Right lobe of liver (tissue), 4 donors: ENCODE data around the gene PUS7.

Experiments
- CTCF ChIP-seq, 4 donors: fragments of 200-600 bp in 3 of 4; fragments of 450-650 bp in 1 of 4; IDR thresholded peaks; one replicate each; pipeline versions ENCODE4 v1.5.1 to v1.8.0; 2016 to 2022; ENCODE audit warnings: antibody characterized with exemption in 4 of 4, mild to moderate bottlenecking in 2 of 4
- POLR2A ChIP-seq: fragments of 450-650 bp; IDR thresholded peaks from one replicate; pipeline ENCODE4 v1.6.1; 2017; ENCODE audit warnings: antibody characterized with exemption, mild to moderate bottlenecking
- donor health status: DM: no; HTN: no; CAD: no.
- donor health status: DM: no; HTN: no; CAD: no.
- donor health status: DM: no; HTN: yes; CAD: no.

DNA sequence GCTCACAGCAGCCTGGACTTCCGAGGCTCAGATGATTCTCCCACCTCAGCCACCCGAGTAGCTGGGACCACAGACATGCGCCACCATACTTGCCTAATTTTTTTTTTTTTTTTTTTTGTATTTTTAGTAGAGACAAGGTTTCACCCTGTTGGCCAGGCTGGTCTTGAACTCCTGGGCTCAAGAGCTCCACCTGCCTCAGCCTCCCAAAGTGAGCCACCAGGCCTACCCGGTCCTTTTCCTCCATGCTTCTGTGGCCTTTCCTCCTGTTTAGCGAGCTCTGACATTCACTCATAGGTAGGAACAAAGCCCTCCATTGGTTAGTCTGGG, 83.3 kb downstream of the PUS7 start:
- TF ChIP-seq POLR2A (no peak), CTCF (IDR thresholded peaks at IDR 0.05) (no peak)
